ENCODE data around the gene PPM1D.
"Not testable (repeated sequence)": the region's sequence is repeated elsewhere in the genome, so short reads cannot be mapped to it uniquely, and the experiment has no call there.

The PPM1D gene

DNA sequence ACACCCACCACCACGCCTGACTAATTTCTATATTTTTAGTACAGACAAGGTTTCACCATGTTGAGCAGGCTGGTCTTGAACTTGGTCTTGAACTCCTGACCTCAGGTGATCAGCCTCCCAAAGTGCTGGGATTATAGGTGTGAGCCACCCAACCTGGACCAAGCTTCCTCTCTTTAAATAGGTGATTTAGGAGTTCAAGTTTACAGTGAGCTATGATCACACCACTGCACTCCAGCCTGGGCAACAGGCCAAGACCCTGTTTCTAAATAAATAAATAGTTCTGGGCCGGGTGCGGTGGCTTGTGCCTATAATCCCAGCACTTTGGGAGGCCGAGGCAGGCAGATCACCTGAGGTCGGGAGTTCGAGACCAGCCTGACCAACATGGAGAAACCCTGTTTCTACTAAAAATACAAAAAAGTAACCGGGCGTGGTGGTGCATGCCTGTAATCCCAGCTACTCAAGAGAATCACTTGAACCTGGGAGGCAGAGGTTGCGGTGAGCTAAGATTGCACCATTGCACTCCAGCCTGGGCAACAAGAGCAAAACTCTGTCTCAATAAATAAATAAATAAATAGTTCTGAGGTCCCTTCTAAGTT is 6.5 kb upstream of the PPM1D start:
- not testable (repeated sequence) for DNase-seq (ENCODE audit: low read depth)

DNA sequence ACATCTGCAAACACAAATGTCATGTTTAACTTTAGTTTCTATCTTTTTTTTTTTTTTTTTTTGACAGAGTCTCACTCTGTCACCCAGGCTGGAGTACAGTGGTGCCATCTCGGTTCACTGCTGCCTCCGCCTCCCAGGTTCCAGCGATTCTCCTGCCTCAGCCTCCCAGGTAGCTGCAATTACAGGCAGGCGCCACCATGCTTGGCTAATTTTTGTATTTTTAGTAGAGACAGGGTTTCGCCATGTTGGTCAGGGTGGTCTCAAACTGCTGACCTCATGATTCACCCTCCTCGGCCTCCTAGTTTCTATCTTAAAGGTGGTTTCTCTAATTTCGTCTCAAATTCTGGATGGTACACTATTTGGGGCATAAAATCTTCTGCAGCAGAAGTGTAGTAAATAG is 5.8 kb upstream of the PPM1D start:
- DNase-seq (ENCODE audit: low read depth) = not testable (repeated sequence)

DNA sequence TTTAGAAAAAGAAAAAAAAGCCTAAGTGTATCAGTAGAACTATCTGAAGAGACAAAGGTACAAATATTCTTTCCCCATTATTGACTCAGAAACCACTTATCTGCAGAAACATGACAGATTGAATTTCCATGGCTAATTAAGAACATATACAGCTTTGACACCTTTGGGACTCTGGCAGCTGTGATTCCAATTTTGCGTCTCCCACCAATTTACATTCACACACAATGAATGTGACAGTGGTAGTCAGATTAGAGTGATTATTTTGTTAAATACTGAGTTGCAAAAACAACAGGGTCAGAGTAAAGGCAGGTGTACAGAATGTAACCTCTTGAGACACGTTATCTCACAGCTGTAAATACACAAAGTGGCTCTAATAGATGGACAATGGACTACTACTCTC is 5.3 kb upstream of the PPM1D start:
- DNase-seq (ENCODE audit: low read depth) = no peak

DNA sequence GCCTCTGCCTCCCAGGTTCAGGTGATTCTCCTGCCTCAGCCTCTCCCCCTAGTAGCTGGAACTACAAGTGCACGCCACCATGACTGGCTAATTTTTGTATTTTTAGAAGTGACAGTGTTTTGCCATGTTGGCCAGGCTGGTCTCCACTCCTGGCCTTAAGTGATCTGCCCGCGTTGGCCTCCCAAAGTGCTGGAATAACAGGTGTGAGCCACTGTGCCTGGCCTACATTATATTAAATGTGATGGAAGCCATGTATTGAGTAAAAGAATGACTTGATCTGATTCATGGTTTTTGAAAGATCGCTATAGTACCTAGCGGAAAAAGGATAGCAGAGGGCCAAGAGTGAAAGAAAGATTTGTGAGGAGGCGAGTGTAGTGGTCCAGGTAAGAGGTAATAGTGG is 2.7 kb upstream of the PPM1D start:
- no peak for DNase-seq (ENCODE audit: low read depth)

DNA sequence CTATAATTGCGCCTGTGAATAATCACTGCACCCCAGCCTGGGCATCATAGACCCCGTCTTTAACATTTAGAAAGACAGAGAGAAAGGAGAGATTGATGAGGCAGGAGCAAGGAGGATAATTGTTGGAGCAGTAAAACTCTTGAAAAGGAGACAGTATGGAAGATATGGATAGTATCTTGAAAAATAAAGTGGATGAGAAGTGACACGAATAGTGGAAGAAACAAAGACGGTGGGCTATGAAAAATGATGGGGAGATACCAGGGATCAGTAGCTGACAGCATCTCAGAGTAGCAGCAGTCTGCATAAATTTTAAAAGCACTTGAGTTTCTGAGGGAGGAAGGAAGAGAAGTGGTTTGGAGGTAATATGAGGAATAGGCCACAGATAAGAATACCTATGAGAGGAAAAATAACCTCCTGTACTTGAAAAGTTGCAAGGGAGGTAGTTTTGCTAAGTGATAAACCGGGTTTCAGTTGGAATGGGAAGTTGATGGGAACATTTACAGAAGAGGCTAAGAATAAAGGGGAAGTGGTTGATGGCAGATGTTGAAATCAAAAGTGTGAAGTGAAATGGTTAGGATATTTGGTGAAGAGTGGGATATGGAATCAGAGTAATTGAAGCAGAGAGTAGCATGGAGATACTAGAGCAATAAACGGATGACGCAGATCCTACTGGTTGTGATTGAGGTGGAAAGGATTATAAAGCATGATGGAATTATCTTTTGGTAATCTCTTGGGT is 1.8 kb upstream of the PPM1D start:
- no peak for DNase-seq (ENCODE audit: low read depth)

DNA sequence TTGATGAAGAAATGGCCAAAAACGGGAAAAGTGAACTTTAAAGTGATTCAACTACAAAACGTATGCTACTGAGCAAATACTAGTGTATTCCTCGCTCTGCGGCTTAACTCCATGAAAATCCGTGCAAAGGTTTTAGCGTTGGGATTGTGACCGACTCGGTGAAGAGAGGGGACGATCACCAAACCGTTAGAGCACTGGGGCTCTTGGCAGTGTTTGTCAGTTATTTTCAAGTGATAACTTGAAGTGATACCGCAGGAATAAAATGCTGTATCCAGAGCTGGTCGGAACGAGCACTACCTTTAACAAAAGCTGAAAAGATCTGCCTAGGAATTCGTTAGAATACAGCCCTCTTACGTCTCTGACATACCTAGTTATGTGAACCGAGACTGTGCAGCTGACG is 773 bp upstream of the PPM1D start:
- no peak for DNase-seq (ENCODE audit: low read depth)

DNA sequence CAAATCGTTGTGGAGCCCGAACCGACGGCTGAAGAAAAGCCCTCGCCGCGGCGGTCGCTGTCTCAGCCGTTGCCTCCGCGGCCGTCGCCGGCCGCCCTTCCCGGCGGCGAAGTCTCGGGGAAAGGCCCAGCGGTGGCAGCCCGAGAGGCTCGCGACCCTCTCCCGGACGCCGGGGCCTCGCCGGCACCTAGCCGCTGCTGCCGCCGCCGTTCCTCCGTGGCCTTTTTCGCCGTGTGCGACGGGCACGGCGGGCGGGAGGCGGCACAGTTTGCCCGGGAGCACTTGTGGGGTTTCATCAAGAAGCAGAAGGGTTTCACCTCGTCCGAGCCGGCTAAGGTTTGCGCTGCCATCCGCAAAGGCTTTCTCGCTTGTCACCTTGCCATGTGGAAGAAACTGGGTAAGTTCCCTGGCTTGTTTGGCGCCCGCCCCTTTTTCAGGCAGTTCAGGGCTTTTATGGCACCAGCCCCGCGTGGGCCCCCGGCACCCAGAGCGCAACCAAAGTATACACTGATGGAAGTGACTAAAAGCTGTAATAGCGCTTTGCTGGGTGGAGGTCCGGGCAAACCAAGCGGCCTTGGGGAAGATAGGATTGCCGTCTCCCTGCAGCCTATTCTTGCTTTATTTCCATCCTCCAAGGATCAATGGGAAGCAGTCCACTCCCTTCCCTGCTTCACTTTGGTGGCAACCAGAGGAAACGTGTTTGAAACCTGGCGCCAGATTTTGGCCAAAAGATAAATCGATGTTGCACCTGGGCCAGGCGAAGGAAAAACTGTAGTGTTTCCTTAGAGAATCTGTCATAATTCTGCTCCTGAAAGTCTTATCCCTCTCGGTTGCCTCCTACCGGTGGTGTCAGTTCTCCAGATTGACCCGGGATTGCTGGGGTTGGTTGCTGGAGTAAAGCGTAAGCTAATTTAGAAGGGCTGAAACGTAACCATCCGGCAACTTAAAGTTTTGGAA is 775 bp downstream of the PPM1D start:
- peak; percentile 86 for DNase-seq (ENCODE audit: low read depth)

DNA sequence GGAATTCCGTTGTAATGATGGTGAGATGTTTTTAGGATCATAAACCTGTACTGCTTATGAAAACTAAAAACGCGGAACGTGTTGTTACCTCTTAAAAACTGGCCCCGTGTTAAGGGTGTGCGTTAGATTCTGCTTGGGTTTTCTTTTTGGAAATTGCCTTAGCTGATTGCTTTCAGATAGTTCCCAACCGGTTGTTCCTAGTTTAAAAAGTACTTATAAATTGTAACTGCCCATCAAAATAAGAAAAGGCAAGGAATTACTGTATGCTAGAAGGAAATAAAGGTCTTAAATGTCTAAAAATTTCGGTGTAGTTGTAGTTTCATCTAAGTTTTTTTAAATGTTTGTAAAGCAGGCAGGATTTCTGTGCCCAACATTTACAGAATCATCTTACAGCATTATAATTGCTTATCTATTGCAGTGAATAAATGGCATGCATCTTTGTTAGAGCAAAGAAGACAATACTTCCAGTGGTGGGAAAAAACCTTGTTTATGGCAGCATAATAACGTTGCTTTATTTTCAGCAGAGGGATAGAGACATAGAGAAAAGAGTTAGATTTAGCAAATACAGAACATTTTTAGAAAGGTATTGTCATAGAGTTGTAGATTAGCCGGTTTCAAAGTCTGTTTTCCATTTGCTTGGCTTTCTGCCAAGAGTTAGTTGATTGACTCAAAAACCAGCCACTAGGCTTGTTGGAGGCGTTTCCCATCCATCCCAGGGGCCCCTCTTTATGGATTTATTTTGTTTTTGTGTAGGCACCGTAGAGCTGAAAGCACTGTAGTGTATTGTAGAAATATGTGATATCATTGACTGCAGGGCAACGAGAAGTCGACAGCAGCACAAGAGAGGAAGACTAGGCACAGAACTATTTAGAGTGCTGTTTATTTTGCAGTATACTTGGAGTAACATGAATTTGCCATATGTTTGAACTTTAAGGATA is 1.7 kb downstream of the PPM1D start:
- DNase-seq (ENCODE audit: low read depth) = peak; percentile 75

DNA sequence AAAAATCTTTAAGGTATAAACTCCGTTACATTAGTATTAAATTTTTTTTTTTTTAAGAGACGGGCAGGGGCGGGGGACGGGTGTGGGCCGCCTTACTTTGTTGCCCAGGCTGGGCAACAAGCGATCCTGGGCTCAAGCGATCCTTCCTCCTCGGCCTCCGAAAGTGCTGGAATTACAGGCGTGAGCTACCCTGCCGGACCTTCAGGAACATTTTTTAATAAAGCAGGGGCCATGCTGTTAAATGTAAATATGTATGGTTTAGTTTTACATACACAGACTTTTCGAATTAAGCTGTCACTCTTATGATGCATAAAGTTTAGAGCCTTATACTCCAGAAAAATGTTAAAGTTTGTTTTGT is 2.4 kb downstream of the PPM1D start:
- no peak for DNase-seq (ENCODE audit: low read depth)

DNA sequence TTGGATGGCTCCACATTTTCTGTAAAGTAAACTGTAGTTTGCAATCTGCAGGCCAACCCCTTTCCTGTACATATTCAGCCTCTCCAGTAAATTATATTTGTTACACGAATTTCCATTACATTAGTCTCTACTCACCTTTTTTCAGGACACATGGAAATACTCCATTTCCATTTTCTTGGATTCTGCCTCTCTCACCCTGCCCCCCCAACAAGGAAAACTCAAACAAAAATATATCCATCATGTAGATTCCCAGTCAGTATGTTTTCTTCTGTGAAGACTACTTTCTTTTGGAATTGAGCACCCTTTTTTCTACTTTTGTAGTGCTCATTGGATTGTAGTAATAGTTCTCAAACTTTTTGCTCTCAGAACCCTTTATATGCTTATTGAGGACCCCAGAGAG is 2.9 kb downstream of the PPM1D start:
- no peak for DNase-seq (ENCODE audit: low read depth)

DNA sequence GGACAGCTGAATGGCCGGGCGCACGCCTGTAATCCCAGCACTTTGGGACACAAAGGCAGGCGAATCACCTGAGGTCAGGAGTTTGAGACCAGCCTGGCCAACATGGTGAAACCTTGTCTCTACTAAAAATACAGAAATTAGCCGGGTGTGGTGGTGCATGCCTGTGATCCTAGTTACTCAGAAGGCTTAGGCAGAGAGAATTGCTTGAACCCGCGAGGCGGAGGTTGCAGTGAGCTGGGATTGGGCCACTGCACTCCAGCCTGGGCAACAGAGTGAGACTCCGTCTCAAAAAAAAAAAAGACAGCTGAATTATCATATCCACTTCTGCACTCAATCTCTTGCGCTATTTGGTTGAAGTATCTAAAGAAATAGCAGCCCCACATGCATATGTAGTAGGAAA is 3.5 kb downstream of the PPM1D start:
- DNase-seq (ENCODE audit: low read depth) = not testable (repeated sequence)

DNA sequence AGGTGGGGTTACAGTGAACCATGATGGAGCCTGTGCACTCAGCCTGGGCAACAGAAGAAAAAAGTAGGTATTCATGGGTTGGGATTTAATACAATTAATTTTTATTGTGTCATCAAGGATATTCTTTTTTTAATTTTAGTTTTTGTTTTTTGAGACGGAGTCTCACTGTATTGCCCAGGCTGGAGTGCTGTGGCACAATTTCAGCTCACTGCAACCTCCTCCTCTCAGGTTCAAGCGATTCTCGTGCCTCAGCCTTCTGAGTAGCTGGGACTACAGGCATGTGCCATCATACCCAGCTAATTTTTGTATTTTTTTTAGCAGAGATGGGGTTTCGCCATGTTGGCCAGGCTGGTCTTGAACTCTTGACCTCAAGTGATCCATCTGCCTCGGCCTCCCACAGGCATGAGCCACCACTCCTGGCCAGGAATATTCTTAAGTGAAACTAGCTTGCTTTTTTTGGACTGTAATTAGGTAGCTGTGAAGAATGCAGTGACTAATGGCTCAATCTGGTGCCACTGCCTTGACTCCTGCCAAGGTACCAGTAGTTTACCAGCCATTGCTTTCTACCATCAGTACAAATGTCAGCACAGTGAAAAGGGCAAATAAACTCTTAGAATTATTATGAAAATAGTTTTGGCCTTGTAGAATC is 4.8 kb downstream of the PPM1D start:
- no peak for DNase-seq (ENCODE audit: low read depth)

DNA sequence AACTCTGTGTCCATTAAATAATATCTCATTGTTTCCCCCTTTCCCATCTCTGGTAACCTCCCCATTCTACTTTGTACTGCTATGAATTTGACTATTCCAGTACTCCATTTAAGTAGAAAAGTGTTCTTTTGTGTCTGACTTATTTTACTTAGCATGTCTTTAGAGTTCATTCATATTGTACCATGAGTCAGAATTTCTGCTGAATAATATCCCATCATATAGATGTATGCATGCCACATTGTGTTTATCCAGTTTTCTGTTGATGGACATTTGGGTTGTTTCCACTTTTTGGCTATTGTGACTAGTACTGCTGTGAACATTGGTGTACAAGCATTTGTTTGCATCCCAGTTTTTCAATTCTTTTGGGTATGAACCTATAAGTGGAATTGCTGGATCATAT is 6.0 kb downstream of the PPM1D start:
- no peak for DNase-seq (ENCODE audit: low read depth)

DNA sequence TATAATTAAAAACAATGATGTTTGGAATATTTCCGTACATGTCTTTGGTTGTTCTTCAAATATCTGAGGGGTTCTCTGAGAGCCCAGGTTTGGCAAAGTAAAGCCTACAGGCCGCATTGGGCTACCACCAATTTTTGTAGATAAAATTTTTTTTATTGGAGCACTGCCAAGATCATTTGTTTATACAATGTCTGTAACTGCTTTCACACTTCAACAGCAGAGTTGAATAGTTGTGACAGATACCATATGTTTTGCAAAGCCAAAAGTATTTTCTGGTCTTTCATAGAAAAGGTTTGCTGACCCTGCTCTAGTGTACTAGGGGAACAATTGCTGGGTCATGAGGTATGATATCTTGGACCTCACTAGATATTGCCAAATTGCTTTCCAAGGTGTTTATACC is 10.5 kb downstream of the PPM1D start:
- no peak for DNase-seq (ENCODE audit: low read depth)

DNA sequence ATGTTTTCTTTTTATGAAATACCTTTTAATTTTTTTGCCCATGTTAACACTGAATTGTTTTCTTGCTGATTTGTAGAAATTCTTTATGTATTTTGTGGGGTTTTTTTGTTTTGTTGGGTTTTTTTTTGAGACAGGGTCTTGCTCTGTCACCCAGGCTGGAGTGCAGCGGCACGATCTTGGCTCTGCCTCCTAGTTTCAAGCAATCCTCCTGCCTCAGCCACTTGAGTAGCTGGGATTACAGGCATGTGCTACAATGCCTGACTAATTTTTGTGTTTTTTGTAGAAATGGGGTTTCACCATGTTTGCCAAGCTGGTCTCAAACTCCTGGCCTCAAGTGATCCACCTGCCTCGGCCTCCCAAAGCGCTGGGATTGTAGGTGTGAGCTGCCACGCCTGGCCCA is 11.3 kb downstream of the PPM1D start:
- DNase-seq (ENCODE audit: low read depth) = not testable (repeated sequence)

DNA sequence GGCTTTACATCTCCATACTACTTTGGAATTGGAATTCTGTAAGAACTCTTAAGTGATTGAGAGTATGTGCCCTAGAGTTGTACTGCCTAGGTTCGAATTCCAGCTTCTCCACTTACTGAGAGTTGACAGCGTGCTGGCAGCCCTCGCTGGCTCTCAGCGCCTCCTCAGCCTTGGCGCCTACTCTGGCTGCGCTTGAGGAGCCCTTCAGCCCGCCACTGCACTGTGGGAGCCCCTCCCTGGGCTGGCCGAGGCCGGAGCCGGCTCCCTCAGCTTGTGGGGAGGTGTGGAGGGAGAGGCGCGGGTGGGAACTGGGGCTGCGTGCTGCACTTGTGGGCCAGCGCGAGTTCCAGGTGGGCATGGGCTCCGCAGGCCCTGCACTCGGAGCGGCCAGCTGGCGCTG is 13.3 kb downstream of the PPM1D start:
- DNase-seq (ENCODE audit: low read depth) = no peak

DNA sequence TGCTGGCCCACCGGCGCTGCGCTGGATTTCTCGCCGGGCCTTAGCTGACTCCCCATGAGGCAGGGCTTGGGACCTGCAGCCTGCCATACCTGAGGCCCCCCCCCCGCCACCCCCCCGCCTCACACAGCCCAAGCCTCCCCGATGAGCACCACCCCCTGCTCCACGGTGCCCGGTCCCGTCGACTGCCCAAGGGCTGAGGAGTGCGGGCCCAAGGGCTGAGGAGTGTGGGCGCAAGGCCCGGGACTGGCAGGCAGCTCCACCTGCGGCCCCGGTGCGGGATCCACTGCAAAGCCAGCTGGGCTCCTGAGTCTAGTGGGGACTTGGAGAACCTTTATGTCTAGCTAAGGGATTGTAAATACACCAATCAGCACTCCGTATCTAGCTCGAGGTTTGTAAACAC is 13.8 kb downstream of the PPM1D start:
- not testable (repeated sequence) for DNase-seq (ENCODE audit: low read depth)

DNA sequence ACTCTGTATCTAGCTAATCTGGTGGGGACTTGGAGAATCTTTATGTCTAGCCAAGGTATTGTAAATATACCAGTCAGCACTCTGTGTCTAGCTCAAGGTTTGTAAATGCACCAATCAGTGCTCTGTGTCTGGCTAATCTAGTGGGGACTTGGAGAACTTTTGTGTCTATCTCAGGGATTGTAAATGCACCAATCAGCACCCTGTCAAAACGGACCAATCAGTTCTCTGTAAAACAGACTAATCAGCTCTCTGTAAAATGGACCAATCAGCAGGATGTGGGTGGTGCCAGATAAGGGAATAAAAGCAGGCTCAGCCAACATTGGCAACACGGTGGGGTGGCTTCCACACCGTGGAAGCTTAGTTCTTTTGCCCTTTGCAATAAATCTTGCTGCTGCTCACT is 14.3 kb downstream of the PPM1D start:
- not testable (repeated sequence) for DNase-seq (ENCODE audit: low read depth)

DNA sequence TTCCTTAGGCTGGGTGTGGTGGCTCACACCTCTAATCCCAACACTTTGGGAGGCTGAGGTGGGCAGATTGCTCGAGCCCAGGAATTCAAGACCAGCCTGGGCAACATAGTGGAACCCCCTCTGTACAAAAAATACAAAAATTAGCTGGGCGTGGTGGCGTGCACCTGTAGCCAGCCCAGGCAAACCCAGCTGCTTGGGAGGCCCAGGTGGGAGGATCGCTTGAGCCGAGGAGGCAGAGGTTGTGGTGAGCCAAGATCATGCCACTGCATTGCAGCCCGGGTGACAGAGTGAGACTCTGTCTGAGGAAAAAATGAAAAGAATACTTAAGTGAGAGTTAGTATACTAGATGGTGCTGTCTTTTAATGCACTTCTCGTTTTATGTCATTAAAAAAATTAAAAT is 15.1 kb downstream of the PPM1D start:
- DNase-seq (ENCODE audit: low read depth) = no peak

DNA sequence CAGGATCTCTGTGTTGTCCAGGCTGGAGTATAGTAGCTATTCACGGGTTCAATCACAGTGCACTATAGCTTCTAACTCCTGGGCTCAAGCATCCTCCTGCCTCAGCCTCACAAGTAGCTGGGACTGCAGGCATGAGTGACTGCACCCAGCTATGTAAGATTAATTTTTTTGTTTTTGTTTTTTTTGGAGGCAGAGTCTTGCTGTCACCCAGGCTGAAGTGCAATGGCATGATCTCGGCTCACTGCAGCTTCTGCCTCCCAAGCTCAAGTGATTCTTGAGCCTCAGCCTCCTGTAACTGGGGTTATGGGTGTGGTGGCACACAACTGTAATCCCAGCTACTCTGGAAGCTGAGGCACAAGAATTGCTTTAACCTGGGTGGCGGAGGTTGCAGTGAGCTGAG is 15.8 kb downstream of the PPM1D start:
- DNase-seq (ENCODE audit: low read depth) = no peak

DNA sequence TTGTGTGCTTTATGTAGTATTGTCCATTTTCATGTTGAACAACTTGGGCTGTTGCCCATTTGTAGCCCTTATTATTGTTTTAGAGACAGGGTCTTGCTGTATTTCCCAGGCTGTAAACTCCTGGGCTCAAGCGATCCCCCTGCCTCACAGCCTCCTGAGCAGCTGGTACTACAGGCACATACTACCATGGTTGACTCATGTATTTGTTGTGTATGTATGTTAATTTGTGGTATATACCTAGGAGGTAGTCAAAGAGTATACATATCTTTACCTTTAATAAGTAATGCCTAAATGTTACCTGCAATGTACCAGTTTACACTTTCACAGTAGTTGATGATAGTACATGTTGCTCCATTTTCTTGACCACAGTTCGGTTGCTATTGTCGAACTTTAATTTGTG is 18.1 kb downstream of the PPM1D start:
- no peak for DNase-seq (ENCODE audit: low read depth)
